Gastrocnemius medialis (tissue), 4 donors: ENCODE results near the gene SFRP4. TPM values are rescaled to one million over a fixed set of nuclear protein-coding genes. Genes with fewer than 3 reads are reported as not detected.

ENCODE experiments used
- ATAC-seq, 2 donors: fragments of 150-250 bp; one replicate each; pipeline ENCODE4 v1.9.1; 2016
- DNase-seq, 2 donors: peaks; one replicate each; pipeline ENCODE4 v3.0.0-alpha.2; 2019
- H3K27ac ChIP-seq, 4 donors: fragments of 200-600 bp; sonication (generic); 1 replicate in 1 of 4; 2 replicates in 3 of 4; pipeline ENCODE4 v1.5.1; 2016 to 2018; ENCODE audit warnings: mild to moderate bottlenecking in 2 of 4, moderate library complexity in 1 of 4
- H3K27me3 ChIP-seq, 3 donors: fragments of 200-600 bp; sonication (generic) in 2 of 3; 1 replicate in 1 of 3; 2 replicates in 2 of 3; pipeline versions ENCODE4 v1.5.1 to v1.6.0; 2016 to 2019; ENCODE audit warnings: mild to moderate bottlenecking in 1 of 3, moderate library complexity in 1 of 3
- H3K36me3 ChIP-seq, 2 donors: fragments of 200-600 bp; sonication (generic) in 1 of 2; one replicate each; pipeline ENCODE4 v1.5.1; 2017 to 2018
- H3K4me1 ChIP-seq, 2 donors: fragments of 200-600 bp; sonication (generic) in 1 of 2; one replicate each; pipeline ENCODE4 v1.5.1; 2016 to 2017; ENCODE audit warnings: mild to moderate bottlenecking in 2 of 2
- H3K4me3 ChIP-seq, 4 donors: fragments of 200-600 bp; sonication (generic) in 3 of 4; 1 replicate in 1 of 4; 2 replicates in 3 of 4; pipeline ENCODE4 v1.5.1; 2016 to 2019; ENCODE audit warnings: mild to moderate bottlenecking in 2 of 4
- H3K9me3 ChIP-seq, 3 donors: fragments of 200-600 bp; sonication (generic) in 2 of 3; 1 replicate in 1 of 3; 2 replicates in 2 of 3; pipeline ENCODE4 v1.5.1; 2016 to 2019
- CTCF ChIP-seq, 5 experiments: fragments of 450-650 bp in 3 of 5; fragments of 200-600 bp in 2 of 5; sonication (generic) in 2 of 5; IDR thresholded peaks in 4 of 5; conservative IDR thresholded peaks in 1 of 5; 1 replicate in 4 of 5; 2 replicates in 1 of 5; pipeline ENCODE4 v1.5.1; 2016 to 2019; ENCODE audit warnings: antibody characterized with exemption in 5 of 5, mild to moderate bottlenecking in 3 of 5, moderate library complexity in 3 of 5
- POLR2A ChIP-seq, 2 donors: fragments of 450-650 bp; IDR thresholded peaks; one replicate each; pipeline ENCODE4 v1.6.1; 2017; ENCODE audit warnings: antibody characterized with exemption in 2 of 2, mild to moderate bottlenecking in 2 of 2, moderate library complexity in 2 of 2
- in situ Hi-C, 4 donors: fragments of 200-750 bp; cut with MboI; loops; one replicate each; pipeline versions ENCODE4 v1.15.0 to v1.8.0; 2017; ENCODE audit warnings: low sequenced_read_pairs in 4 of 4
- intact Hi-C: fragments of 100-400 bp; cut with DNase I; formaldehyde crosslinking; loops from one replicate; pipeline ENCODE4 v1.15.1; 2023; ENCODE audit warnings: low total_unique reads
- total RNA-seq, 4 donors: library from RNA; depleted of rRNA; stranded (reverse); fragments of >200 nt; gene quantifications; one replicate each; pipeline versions ENCODE4 v1.1.0 to v1.2.3, GENCODE V29; 2016

SFRP4 gene
- total RNA-seq, 4 donors from 2014 or later = 0.24 to 0.98 (median 0.71) TPM; not detected in 1

- in situ Hi-C loops = no loop called here
- H3K36me3 ChIP-seq = no peaks in the 10 kb centered on the region
- TF ChIP-seq CTCF (IDR thresholded peaks at IDR 0.05 in 4 of 5, conservative IDR thresholded peaks at IDR 0.05 in 1 of 5) (no peak), POLR2A (IDR thresholded peaks at IDR 0.05) (no peak)
- H3K27me3 ChIP-seq = no peaks in the 10 kb centered on the region
- peaks cover 18 to 21% of the 10 kb centered on the region in 2 donors for H3K4me1 ChIP-seq
- H3K9me3 ChIP-seq = no peaks in the 10 kb centered on the region
- DNase-seq (no peak), ATAC-seq (no peak)
- intact Hi-C loops = no loop called here
- peak overlapping the region in 2 of 4 donors; percentile 8 to 51 for H3K27ac ChIP-seq
- H3K4me3 ChIP-seq = no peak overlapping the region
Observed at GRCh38 chr7:37928878-37929277, 12.3 kb upstream of the SFRP4 start.

- H3K4me3 ChIP-seq = no peak overlapping the region
- intact Hi-C loops = no loop called here
- no peak for TF ChIP-seq POLR2A (IDR thresholded peaks at IDR 0.05)
- TF ChIP-seq CTCF (IDR thresholded peaks at IDR 0.05 in 4 of 5, conservative IDR thresholded peaks at IDR 0.05 in 1 of 5) = no peak
- H3K4me1 ChIP-seq = peaks cover 20 to 22% of the 10 kb centered on the region in 2 donors
- no peaks in the 10 kb centered on the region for H3K27me3 ChIP-seq
- in situ Hi-C loops = no loop called here
- no peaks in the 10 kb centered on the region for H3K36me3 ChIP-seq
- H3K9me3 ChIP-seq = no peaks in the 10 kb centered on the region
- ATAC-seq = no peak
- H3K27ac ChIP-seq = peak overlapping the region in 2 of 4 donors; percentile 31 to 51
- no peak for DNase-seq
Observed at GRCh38 chr7:37927773-37928444, 11.3 kb upstream of the SFRP4 start.

GRCh38 chr7:37925620-37926019, 9.0 kb upstream of the SFRP4 start:
- DNase-seq (no peak), ATAC-seq (no peak)
- H3K4me3 ChIP-seq = no peak overlapping the region
- peaks cover 27% of the 10 kb centered on the region in 2 donors for H3K4me1 ChIP-seq
- no peaks in the 10 kb centered on the region for H3K27me3 ChIP-seq
- intact Hi-C loops = loop anchor here (2.0 kb wide), 1 partner anchor 13 kb away; no protein-coding TSS in a partner anchor
- H3K36me3 ChIP-seq = no peaks in the 10 kb centered on the region
- no peak overlapping the region for H3K27ac ChIP-seq
- in situ Hi-C loops = no loop called here
- TF ChIP-seq POLR2A (IDR thresholded peaks at IDR 0.05) = no peak
- no peak for TF ChIP-seq CTCF (IDR thresholded peaks at IDR 0.05 in 4 of 5, conservative IDR thresholded peaks at IDR 0.05 in 1 of 5)
- no peaks in the 10 kb centered on the region for H3K9me3 ChIP-seq

- intact Hi-C loops = loop anchor here (2.0 kb wide), 1 partner anchor 14 kb away; no protein-coding TSS in a partner anchor
Observed at GRCh38 chr7:37924491-37925041, 7.9 kb upstream of the SFRP4 start.

More at GRCh38 chr7:37924491-37925041, 7.9 kb upstream of the SFRP4 start:
- no peak for DNase-seq
- ATAC-seq = no peak
- no peak for TF ChIP-seq CTCF (IDR thresholded peaks at IDR 0.05 in 4 of 5, conservative IDR thresholded peaks at IDR 0.05 in 1 of 5)
- no peak for TF ChIP-seq POLR2A (IDR thresholded peaks at IDR 0.05)
- H3K4me3 ChIP-seq = no peak overlapping the region
- H3K9me3 ChIP-seq = no peaks in the 10 kb centered on the region
- peak overlapping the region in 3 of 4 donors; percentile 20 to 90 (median 25) for H3K27ac ChIP-seq
- in situ Hi-C loops = loop anchor here in 2 of 4 donors (25.0 kb wide), 2 partner anchors 288 to 413 kb away; no protein-coding TSS in a partner anchor
- no peaks in the 10 kb centered on the region for H3K36me3 ChIP-seq
- peaks cover 22 to 30% of the 10 kb centered on the region in 2 donors for H3K4me1 ChIP-seq
- no peaks in the 10 kb centered on the region for H3K27me3 ChIP-seq
